Measurements from ENCODE around the gene TBC1D23. TPM values are rescaled to one million over a fixed set of nuclear protein-coding genes. Genes with fewer than 3 reads are reported as not detected.
"Not testable (repeated sequence)": the region's sequence is repeated elsewhere in the genome, so short reads cannot be mapped to it uniquely, and the experiment has no call there.

Gene TBC1D23
- total RNA-seq, 1 donor from 2014 or later: 35.9 TPM

GRCh38 chr3:100316641-100317069 is 55.9 kb downstream of the TBC1D23 start:
- H3K36me3 ChIP-seq: peaks cover 47% of the 10 kb centered on the region
- intact Hi-C loops (cut with micrococcal nuclease): no loop called here
- no peaks in the 10 kb centered on the region for H3K9me3 ChIP-seq (replicated peaks)
- TF ChIP-seq CTCF (IDR thresholded peaks at IDR 0.05; ENCODE audit: borderline replicate concordance): peak; percentile 77
- H3K4me3 ChIP-seq: no peak overlapping the region
- H3K4me1 ChIP-seq: peaks cover 6% of the 10 kb centered on the region
- no peak for DNase-seq
- no peak overlapping the region for H3K27ac ChIP-seq (replicated peaks)
- H3K27me3 ChIP-seq (ENCODE audit: low read depth): no peaks in the 10 kb centered on the region

- intact Hi-C loops (cut with micrococcal nuclease): no loop called here
- no peak for DNase-seq
- TF ChIP-seq CTCF (IDR thresholded peaks at IDR 0.05; ENCODE audit: borderline replicate concordance): no peak
- H3K27me3 ChIP-seq (ENCODE audit: low read depth): no peaks in the 10 kb centered on the region
- H3K9me3 ChIP-seq (replicated peaks): no peaks in the 10 kb centered on the region
- H3K27ac ChIP-seq (replicated peaks): no peak overlapping the region
- peaks cover 6% of the 10 kb centered on the region for H3K4me1 ChIP-seq
- peaks cover 43% of the 10 kb centered on the region for H3K36me3 ChIP-seq
- no peak overlapping the region for H3K4me3 ChIP-seq
Observed at GRCh38 chr3:100317912-100318311, 57.1 kb downstream of the TBC1D23 start.

- Histone ChIP-seq H3K9me3 (replicated peaks) (no peaks in the 10 kb centered on the region), H3K4me1 (peaks cover 6% of the 10 kb centered on the region), H3K36me3 (peaks cover 44% of the 10 kb centered on the region), H3K27ac (replicated peaks) (no peak overlapping the region), H3K27me3 (ENCODE audit: low read depth) (no peaks in the 10 kb centered on the region), H3K4me3 (no peak overlapping the region)
- no peak for TF ChIP-seq CTCF (IDR thresholded peaks at IDR 0.05; ENCODE audit: borderline replicate concordance)
- DNase-seq: no peak
- intact Hi-C loops (cut with micrococcal nuclease): no loop called here
Observed at GRCh38 chr3:100319951-100320350, 59.2 kb downstream of the TBC1D23 start.

- H3K9me3 ChIP-seq (replicated peaks): peaks cover 6% of the 10 kb centered on the region
- no peak for TF ChIP-seq CTCF (IDR thresholded peaks at IDR 0.05; ENCODE audit: borderline replicate concordance)
- intact Hi-C loops (cut with micrococcal nuclease): no loop called here
- peaks cover 53% of the 10 kb centered on the region for H3K36me3 ChIP-seq
- no peaks in the 10 kb centered on the region for H3K4me1 ChIP-seq
- DNase-seq: no peak
- no peaks in the 10 kb centered on the region for H3K27me3 ChIP-seq (ENCODE audit: low read depth)
- no peak overlapping the region for H3K4me3 ChIP-seq
- H3K27ac ChIP-seq (replicated peaks): no peak overlapping the region
Observed at GRCh38 chr3:100324044-100324443, 63.3 kb downstream of the TBC1D23 start.

GRCh38 chr3:100325827-100326226 is 65.0 kb downstream of the TBC1D23 start:
- H3K9me3 ChIP-seq (replicated peaks): peaks cover 6% of the 10 kb centered on the region
- H3K4me1 ChIP-seq: no peaks in the 10 kb centered on the region
- no peaks in the 10 kb centered on the region for H3K27me3 ChIP-seq (ENCODE audit: low read depth)
- intact Hi-C loops (cut with micrococcal nuclease): no loop called here
- DNase-seq: no peak
- H3K36me3 ChIP-seq: peaks cover 38% of the 10 kb centered on the region
- TF ChIP-seq CTCF (IDR thresholded peaks at IDR 0.05; ENCODE audit: borderline replicate concordance): no peak
- H3K27ac ChIP-seq (replicated peaks): no peak overlapping the region
- no peak overlapping the region for H3K4me3 ChIP-seq

GRCh38 chr3:100327377-100327776 is 66.6 kb downstream of the TBC1D23 start:
- H3K27ac ChIP-seq (replicated peaks); H3K9me3 ChIP-seq (replicated peaks); intact Hi-C loops (cut with micrococcal nuclease); H3K4me3 ChIP-seq; H3K4me1 ChIP-seq; DNase-seq; H3K27me3 ChIP-seq (ENCODE audit: low read depth): not testable (repeated sequence)
- H3K36me3 ChIP-seq: peaks cover 34% of the 10 kb centered on the region

Data from left ventricle myocardium inferior (tissue), 1 donor.